SK-N-MC (cell line): ENCODE measurements around the gene PLEKHA6.
"Not testable (repeated sequence)": the region's sequence is repeated elsewhere in the genome, so short reads cannot be mapped to it uniquely, and the experiment has no call there.

Source experiments
- DNase-seq: peaks from one replicate; pipeline ENCODE4 v3.0.0-alpha.2; 2011; ENCODE audit warnings: low read depth, low spot score
- H3K27ac ChIP-seq: fragments of 200-600 bp; sonication (generic); 2 replicates; pipeline ENCODE4 v1.5.1; 2016; ENCODE audit warnings: mixed run types
- H3K36me3 ChIP-seq: fragments of 200-600 bp; sonication (generic); 2 replicates; pipeline ENCODE4 v1.6.1; 2017; ENCODE audit warnings: antibody characterized with exemption, low read length, mixed read lengths; ENCODE audit not compliant: insufficient read depth
- H3K4me3 ChIP-seq: fragments of 200-600 bp; sonication (generic); 2 replicates; pipeline ENCODE4 v1.5.1; 2016
- H3K9ac ChIP-seq: fragments of 200-600 bp; sonication (generic); 2 replicates; pipeline ENCODE4 v1.8.0; 2017; ENCODE audit warnings: mixed run types, mixed read lengths; ENCODE audit not compliant: insufficient read length
- H3K9me3 ChIP-seq: fragments of 200-600 bp; sonication (generic); 2 replicates; pipeline ENCODE4 v1.6.1; 2017; ENCODE audit warnings: low read depth, mild to moderate bottlenecking, antibody characterized with exemption, low read length, moderate library complexity, mixed read lengths
- EZH2 ChIP-seq: fragments of 200-600 bp; sonication (generic); IDR thresholded peaks from one replicate; pipeline ENCODE4 v1.6.1; 2017; ENCODE audit warnings: antibody characterized with exemption
- FOXP2 ChIP-seq: optimal IDR thresholded peaks from 2 replicates; pipeline ENCODE3; 2011; ENCODE audit warnings: mild to moderate bottlenecking, moderate library complexity; ENCODE audit not compliant: insufficient read depth; ENCODE audit errors: extremely low read length, control extremely low read depth
- POLR2AphosphoS5 ChIP-seq: IDR thresholded peaks from 2 replicates; pipeline ENCODE4 v1.6.1; 2012; ENCODE audit warnings: mild to moderate bottlenecking, low read depth, low read length, borderline replicate concordance

Gene PLEKHA6

GRCh38 chr1:204313675-204314074 is 46.1 kb downstream of the PLEKHA6 start:
- Histone ChIP-seq H3K36me3 (no peaks in the 10 kb centered on the region), H3K9ac (no peak overlapping the region), H3K27ac (no peak overlapping the region), H3K4me3 (no peak overlapping the region), H3K9me3 (no peaks in the 10 kb centered on the region)
- TF ChIP-seq POLR2AphosphoS5: no peak
- no peak for DNase-seq

GRCh38 chr1:204310970-204311369 is 48.8 kb downstream of the PLEKHA6 start:
- not testable (repeated sequence) for DNase-seq, H3K36me3 ChIP-seq, H3K9me3 ChIP-seq, H3K27ac ChIP-seq, H3K9ac ChIP-seq, H3K4me3 ChIP-seq

- DNase-seq: no peak
- Histone ChIP-seq H3K9ac (no peak overlapping the region), H3K9me3 (no peaks in the 10 kb centered on the region), H3K4me3 (no peak overlapping the region), H3K27ac (no peak overlapping the region), H3K36me3 (no peaks in the 10 kb centered on the region)
- TF ChIP-seq FOXP2 (no peak), POLR2AphosphoS5 (no peak), EZH2 (no peak)
Observed at GRCh38 chr1:204308023-204308628, 51.6 kb downstream of the PLEKHA6 start.

DNA sequence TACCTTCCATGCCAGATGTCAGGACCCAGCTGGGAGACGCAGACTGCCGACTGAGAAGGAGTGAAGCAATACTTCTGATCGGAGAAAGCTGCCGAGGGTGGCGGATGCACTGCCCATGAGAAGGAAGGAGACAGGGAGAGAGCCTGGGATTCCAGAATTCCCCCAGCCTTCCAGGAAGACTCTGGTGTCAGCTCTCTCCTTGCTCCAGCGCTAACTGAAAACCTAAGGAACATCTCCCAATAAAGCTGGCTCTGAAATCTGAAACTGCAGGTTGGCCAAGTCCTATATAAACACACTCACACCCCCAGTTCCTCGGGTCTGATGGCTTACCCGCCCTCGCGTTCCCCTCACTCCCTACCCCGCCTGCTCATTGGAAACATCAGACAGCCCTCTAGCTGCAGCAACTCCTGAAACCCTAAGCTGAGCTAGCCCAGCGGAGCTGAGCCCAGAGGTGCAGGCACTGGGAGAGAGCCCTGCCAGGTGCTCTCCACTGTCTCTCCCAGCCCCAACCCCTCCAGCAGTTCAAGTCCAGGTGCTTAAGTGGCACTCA is 52.3 kb downstream of the PLEKHA6 start:
- no peaks in the 10 kb centered on the region for H3K36me3 ChIP-seq
- no peaks in the 10 kb centered on the region for H3K9me3 ChIP-seq
- H3K9ac ChIP-seq: no peak overlapping the region
- DNase-seq: no peak
- TF ChIP-seq EZH2: no peak
- TF ChIP-seq POLR2AphosphoS5: no peak
- no peak for TF ChIP-seq FOXP2
- H3K27ac ChIP-seq: no peak overlapping the region
- no peak overlapping the region for H3K4me3 ChIP-seq

DNA sequence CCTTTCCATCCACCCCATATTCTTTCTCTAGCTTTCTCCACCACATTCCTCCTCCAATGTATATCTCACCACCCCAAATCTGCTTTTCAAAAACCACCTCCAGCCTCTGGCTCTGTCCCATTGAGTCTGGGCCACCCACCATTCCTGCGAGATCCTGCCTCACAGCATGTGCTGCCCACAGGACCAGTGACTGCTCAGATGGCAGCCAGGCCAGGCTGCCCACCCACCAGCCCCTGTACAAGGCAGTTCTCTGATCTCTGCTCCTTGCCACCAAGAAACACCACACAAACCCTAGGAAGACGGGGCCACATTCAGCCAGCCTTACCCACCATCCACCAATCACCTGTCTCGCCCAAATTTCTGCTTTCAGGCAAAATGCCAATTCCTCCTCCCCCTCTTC is 53.7 kb downstream of the PLEKHA6 start:
- TF ChIP-seq POLR2AphosphoS5 (no peak), FOXP2 (no peak), EZH2 (no peak)
- no peak overlapping the region for H3K27ac ChIP-seq

DNA sequence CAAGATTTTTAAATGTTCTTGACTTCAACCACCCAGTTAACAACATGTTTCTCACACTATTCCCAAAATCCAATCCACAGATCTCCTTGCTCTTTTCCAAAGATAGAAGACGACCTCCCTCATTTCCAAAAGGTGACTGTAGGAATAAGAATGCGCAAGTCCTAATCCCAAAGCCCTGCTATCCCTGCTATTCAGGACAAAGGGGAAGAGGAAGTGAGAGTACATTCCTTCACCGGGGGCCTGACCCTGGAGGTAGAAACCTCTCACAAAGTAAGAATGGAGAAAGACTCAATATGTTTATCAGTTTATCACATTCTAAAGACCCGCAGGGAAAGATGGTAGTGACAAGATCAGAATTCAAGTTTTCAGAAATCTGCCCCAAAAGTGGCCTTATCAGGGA is 55.7 kb downstream of the PLEKHA6 start:
- no peak overlapping the region for H3K27ac ChIP-seq

More for the DNA sequence above, 53.7 kb downstream of the PLEKHA6 start:
- H3K36me3 ChIP-seq: no peaks in the 10 kb centered on the region
- no peaks in the 10 kb centered on the region for H3K9me3 ChIP-seq
- no peak for DNase-seq
- H3K4me3 ChIP-seq: no peak overlapping the region
- no peak overlapping the region for H3K9ac ChIP-seq

DNA sequence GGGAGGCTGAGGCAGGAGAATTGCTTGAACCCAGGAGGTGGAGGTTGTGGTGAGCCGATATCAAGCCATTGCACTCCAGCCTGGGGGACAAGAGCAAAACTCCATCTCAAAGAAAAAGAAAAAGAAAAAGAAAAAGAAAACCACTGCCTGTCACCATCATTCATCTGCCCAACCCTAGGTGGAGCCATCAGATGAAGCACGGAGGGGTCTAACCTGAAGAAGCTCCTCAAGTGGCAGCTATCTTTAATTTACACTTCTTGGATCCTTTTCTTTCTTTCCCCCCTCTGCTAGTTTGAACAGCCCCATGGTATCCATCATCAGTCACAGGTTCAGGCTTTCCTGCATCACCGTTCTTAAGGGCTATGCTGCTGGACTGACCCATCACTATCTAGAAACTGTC is 57.0 kb downstream of the PLEKHA6 start:
- H3K36me3 ChIP-seq: no peaks in the 10 kb centered on the region
- no peaks in the 10 kb centered on the region for H3K9me3 ChIP-seq
- no peak overlapping the region for H3K9ac ChIP-seq
- no peak overlapping the region for H3K27ac ChIP-seq
- no peak for DNase-seq
- H3K4me3 ChIP-seq: no peak overlapping the region
- TF ChIP-seq POLR2AphosphoS5 (no peak), EZH2 (no peak), FOXP2 (no peak)

More for the DNA sequence above, 55.7 kb downstream of the PLEKHA6 start:
- DNase-seq: no peak
- Histone ChIP-seq H3K9ac (no peak overlapping the region), H3K36me3 (no peaks in the 10 kb centered on the region), H3K9me3 (no peaks in the 10 kb centered on the region), H3K4me3 (no peak overlapping the region)
- TF ChIP-seq EZH2: no peak
- TF ChIP-seq POLR2AphosphoS5: no peak
- no peak for TF ChIP-seq FOXP2

GRCh38 chr1:204301171-204301957 is 58.4 kb downstream of the PLEKHA6 start:
- no peak overlapping the region for H3K27ac ChIP-seq
- no peak for TF ChIP-seq FOXP2
- TF ChIP-seq EZH2: no peak
- no peak for TF ChIP-seq POLR2AphosphoS5

More at GRCh38 chr1:204301171-204301957, 58.4 kb downstream of the PLEKHA6 start:
- Histone ChIP-seq H3K36me3 (no peaks in the 10 kb centered on the region), H3K9ac (no peak overlapping the region), H3K4me3 (no peak overlapping the region), H3K9me3 (no peaks in the 10 kb centered on the region)
- DNase-seq: no peak
